HepG2 (cell line): Measurements from ENCODE around the gene TST. TPM values are rescaled to one million over a fixed set of nuclear protein-coding genes. Genes with fewer than 3 reads are reported as not detected.

ENCODE experiments used
- AGO2 ChIP-seq: fragments of 200-400 bp; formaldehyde crosslinking; optimal IDR thresholded peaks from 2 replicates; pipeline ENCODE3; 2017; ENCODE audit warnings: mild to moderate bottlenecking, low read depth, low read length, moderate library complexity
- EHMT2 ChIP-seq: fragments of 200-600 bp; sonication (generic); IDR thresholded peaks from 2 replicates; pipeline ENCODE4 v1.7.0; 2017; ENCODE audit warnings: antibody characterized with exemption, low read depth, low read length, borderline replicate concordance
- GPN1 ChIP-seq: sonication (generic); formaldehyde crosslinking; IDR thresholded peaks from 2 replicates; pipeline ENCODE4 v1.5.1; 2020; ENCODE audit warnings: missing genetic modification reagents, borderline replicate concordance
- HNF1B ChIP-seq: sonication (generic); formaldehyde crosslinking; IDR thresholded peaks from 2 replicates; pipeline ENCODE4 v1.5.1; 2020; ENCODE audit warnings: mild to moderate bottlenecking, moderate library complexity, missing genetic modification reagents
- JUND ChIP-seq: sonication (generic); formaldehyde crosslinking; IDR thresholded peaks from 2 replicates; pipeline ENCODE4 v1.8.0; 2022; ENCODE audit warnings: mild to moderate bottlenecking, missing genetic modification reagents
- MLLT10 ChIP-seq: sonication (generic); formaldehyde crosslinking; IDR thresholded peaks from 2 replicates; pipeline ENCODE4 v1.4.0; 2020; ENCODE audit warnings: missing genetic modification reagents
- NCOA5 ChIP-seq: sonication (generic); formaldehyde crosslinking; IDR thresholded peaks from 2 replicates; pipeline ENCODE4 v1.4.0; 2020; ENCODE audit warnings: missing genetic modification reagents
- PHF20 ChIP-seq: sonication (generic); formaldehyde crosslinking; IDR thresholded peaks from 2 replicates; pipeline ENCODE4 v1.5.0; 2020; ENCODE audit warnings: mild to moderate bottlenecking, missing genetic modification reagents
- POLR2AphosphoS5 ChIP-seq: IDR thresholded peaks from 2 replicates; pipeline ENCODE4 v1.6.1; 2012; ENCODE audit warnings: low read depth, low read length
- SAP130 ChIP-seq: IDR thresholded peaks from 2 replicates; pipeline ENCODE4 v1.6.1; 2016; ENCODE audit warnings: low read depth
- SCMH1 ChIP-seq: sonication (generic); formaldehyde crosslinking; IDR thresholded peaks from 2 replicates; pipeline ENCODE4 v1.9.0; 2021; ENCODE audit warnings: missing genetic modification reagents, mild to moderate bottlenecking, borderline replicate concordance
- TARDBP ChIP-seq: sonication (generic); formaldehyde crosslinking; IDR thresholded peaks from 2 replicates; pipeline ENCODE4 v1.8.0; 2022; ENCODE audit warnings: mild to moderate bottlenecking, missing genetic modification reagents
- TRIM24 ChIP-seq: sonication (generic); formaldehyde crosslinking; IDR thresholded peaks from 2 replicates; pipeline ENCODE4 v1.8.0; 2022; ENCODE audit warnings: mild to moderate bottlenecking, missing genetic modification reagents
- ZBTB34 ChIP-seq: sonication (generic); formaldehyde crosslinking; IDR thresholded peaks from 2 replicates; pipeline ENCODE4 v1.8.0; 2022; ENCODE audit warnings: mild to moderate bottlenecking, missing genetic modification reagents
- ZBTB38 ChIP-seq: sonication (generic); formaldehyde crosslinking; IDR thresholded peaks from 2 replicates; pipeline ENCODE4 v1.5.1; 2020; ENCODE audit warnings: mild to moderate bottlenecking, missing genetic modification reagents
- ZFP41 ChIP-seq: sonication (generic); formaldehyde crosslinking; IDR thresholded peaks from 2 replicates; pipeline ENCODE4 v1.4.0; 2020; ENCODE audit warnings: mild to moderate bottlenecking, missing genetic modification reagents, borderline replicate concordance
- ZNF337 ChIP-seq: sonication (generic); formaldehyde crosslinking; IDR thresholded peaks from 2 replicates; pipeline ENCODE4 v1.5.1; 2020; ENCODE audit warnings: missing genetic modification reagents, low read depth, mild to moderate bottlenecking, borderline replicate concordance
- ZNF383 ChIP-seq: sonication (generic); formaldehyde crosslinking; IDR thresholded peaks from 2 replicates; pipeline ENCODE4 v1.4.0; 2020; ENCODE audit warnings: missing genetic modification reagents, mild to moderate bottlenecking, borderline replicate concordance
- ZNF496 ChIP-seq: sonication (generic); formaldehyde crosslinking; IDR thresholded peaks from 2 replicates; pipeline ENCODE4 v1.8.1; 2023; ENCODE audit warnings: mild to moderate bottlenecking, moderate library complexity, missing genetic modification reagents; ENCODE audit not compliant: insufficient replicate concordance
- ZNF501 ChIP-seq: sonication (generic); formaldehyde crosslinking; IDR thresholded peaks from 2 replicates; pipeline ENCODE4 v1.5.1; 2020; ENCODE audit warnings: mild to moderate bottlenecking, moderate library complexity, missing genetic modification reagents
- ZNF589 ChIP-seq: sonication (generic); formaldehyde crosslinking; conservative IDR thresholded peaks from 2 replicates; pipeline ENCODE4 v1.8.0; 2022; ENCODE audit warnings: mild to moderate bottlenecking, moderate library complexity, missing genetic modification reagents
- ZNF709 ChIP-seq: sonication (generic); formaldehyde crosslinking; IDR thresholded peaks from 2 replicates; pipeline ENCODE4 v1.5.0; 2020; ENCODE audit warnings: mild to moderate bottlenecking, missing genetic modification reagents
- ZNF737 ChIP-seq: sonication (generic); formaldehyde crosslinking; IDR thresholded peaks from 2 replicates; pipeline ENCODE4 v1.5.0; 2020; ENCODE audit warnings: missing genetic modification reagents, mild to moderate bottlenecking, borderline replicate concordance
- ZNF749 ChIP-seq: sonication (generic); formaldehyde crosslinking; IDR thresholded peaks from 2 replicates; pipeline ENCODE4 v1.8.0; 2022; ENCODE audit warnings: mild to moderate bottlenecking, missing genetic modification reagents, moderate library complexity, borderline replicate concordance
- ZNF777 ChIP-seq: sonication (generic); formaldehyde crosslinking; IDR thresholded peaks from 2 replicates; pipeline ENCODE4 v1.4.0; 2020; ENCODE audit warnings: missing genetic modification reagents
- ZNF790 ChIP-seq: sonication (generic); formaldehyde crosslinking; IDR thresholded peaks from 2 replicates; pipeline ENCODE4 v1.8.0; 2022; ENCODE audit warnings: missing genetic modification reagents, mild to moderate bottlenecking, borderline replicate concordance
- ZNF850 ChIP-seq: sonication (generic); formaldehyde crosslinking; conservative IDR thresholded peaks from 2 replicates; pipeline ENCODE4 v1.9.0; 2021; ENCODE audit warnings: mild to moderate bottlenecking, missing genetic modification reagents
- polyA plus RNA-seq, 8 experiments: library from polyadenylated mRNA; depleted of rRNA in 3 of 8; stranded (reverse) in 7 of 8; unstranded in 1 of 8; fragments of >200 nt; fragmentation: Illumina TruSeq in 4 of 8; extraction: Trizol in 4 of 8; gene quantifications; 2 replicates each; pipeline versions ENCODE4 v1.2.1 to v1.2.3, GENCODE V29; 2011 to 2016; ENCODE audit warnings: low read depth in 4 of 8, missing spikeins in 1 of 8, mixed read lengths in 1 of 8; ENCODE audit not compliant: insufficient read depth in 1 of 8
- total RNA-seq, 5 experiments: library from RNA; depleted of rRNA; stranded (reverse); fragments of >200 nt; fragmentation: Illumina TruSeq; extraction: Trizol; gene quantifications; 2 replicates each; pipeline ENCODE4 v1.2.3, GENCODE V29; 2016; ENCODE audit warnings: low read depth in 1 of 5
- TF ChIP-seq, protein P1 (sequence below): sonication (generic); formaldehyde crosslinking; IDR thresholded peaks from 2 replicates; pipeline ENCODE4 v1.5.0; 2020; ENCODE audit warnings: missing genetic modification reagents, mild to moderate bottlenecking, borderline replicate concordance

Gene TST
- total and polyA plus RNA-seq, 2 of the 13 experiments (the other 11 are each of a cell fraction or from before 2014, with no cell fraction given) = 44.6 to 63.6 TPM

DNA sequence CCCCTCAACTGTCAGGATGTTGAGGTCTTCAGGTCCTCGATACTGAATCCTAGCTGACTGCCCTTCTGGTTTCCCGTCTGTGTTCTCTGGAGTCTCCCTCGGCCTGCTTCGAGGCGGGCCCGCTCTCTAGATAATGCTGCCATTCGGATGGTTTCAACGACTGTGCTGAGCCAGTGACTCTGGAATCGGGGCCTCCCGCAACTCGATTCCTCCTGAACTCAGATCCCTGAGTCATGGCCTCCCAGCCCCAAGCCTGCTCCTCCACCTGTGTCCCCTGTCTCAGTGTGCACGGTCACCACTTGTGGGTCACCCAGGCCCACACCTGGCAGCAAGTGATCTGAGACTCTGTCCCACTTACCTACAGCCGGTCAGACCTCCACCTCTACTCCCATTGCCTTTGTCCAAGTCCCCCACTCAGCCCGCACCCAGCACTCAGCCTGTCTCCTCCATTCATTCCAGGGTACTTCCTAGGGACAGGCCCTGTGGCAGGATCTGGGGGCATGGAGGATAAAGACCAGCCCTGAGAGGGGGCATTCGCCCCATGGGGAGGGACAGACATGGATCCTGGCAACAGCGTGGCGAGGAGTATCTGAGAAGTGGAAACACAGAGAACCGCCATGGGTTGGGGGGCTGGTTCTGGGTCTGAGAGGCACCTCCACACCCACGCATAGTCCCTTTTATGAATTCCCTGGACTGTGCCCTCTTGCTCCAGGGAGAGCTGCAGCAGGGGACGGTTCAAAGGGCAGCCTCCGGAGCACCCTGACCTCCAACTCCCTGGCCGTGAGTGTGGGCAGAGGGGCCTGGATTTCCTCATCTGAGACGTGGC, 14.6 kb upstream of the TST start (continued):
- TF ChIP-seq ZFP41 (CRISPR knock-in tag) = peak; percentile 36; the same call in 1 of the 2 replicates
- no peak for TF ChIP-seq GPN1 (CRISPR knock-in tag)
- no peak for TF ChIP-seq ZNF337 (CRISPR knock-in tag)
- no peak for TF ChIP-seq NCOA5 (CRISPR knock-in tag)
- no peak for TF ChIP-seq TRIM24 (CRISPR knock-in tag)
- TF ChIP-seq SAP130 (CRISPR knock-in tag) = peak; percentile 43
- TF ChIP-seq ZNF501 (CRISPR knock-in tag) = no peak
- TF ChIP-seq ZBTB34 = no peak
- TF ChIP-seq JUND = peak; percentile 13; the same call in 1 of the 2 replicates
- no peak for TF ChIP-seq SCMH1
- no peak for TF ChIP-seq ZNF383 (CRISPR knock-in tag)
- TF ChIP-seq ZNF790 (CRISPR knock-in tag) = no peak
- no peak; the same call in 1 of the 2 replicates for TF ChIP-seq ZNF850 (CRISPR knock-in tag)
- no peak for TF ChIP-seq ZNF737
- no peak for TF ChIP-seq ZNF496 (CRISPR knock-in tag)
- TF ChIP-seq, protein P1, sequence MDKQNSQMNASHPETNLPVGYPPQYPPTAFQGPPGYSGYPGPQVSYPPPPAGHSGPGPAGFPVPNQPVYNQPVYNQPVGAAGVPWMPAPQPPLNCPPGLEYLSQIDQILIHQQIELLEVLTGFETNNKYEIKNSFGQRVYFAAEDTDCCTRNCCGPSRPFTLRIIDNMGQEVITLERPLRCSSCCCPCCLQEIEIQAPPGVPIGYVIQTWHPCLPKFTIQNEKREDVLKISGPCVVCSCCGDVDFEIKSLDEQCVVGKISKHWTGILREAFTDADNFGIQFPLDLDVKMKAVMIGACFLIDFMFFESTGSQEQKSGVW (CRISPR knock-in tag) = no peak
- TF ChIP-seq ZNF589 (CRISPR knock-in tag) = no peak; the same call in 1 of the 2 replicates
- peak; percentile 69 for TF ChIP-seq POLR2AphosphoS5
- peak; percentile 89 for TF ChIP-seq ZBTB38 (CRISPR knock-in tag)
- TF ChIP-seq ZNF749 = no peak
- TF ChIP-seq HNF1B (CRISPR knock-in tag) = no peak
- no peak for TF ChIP-seq ZNF709 (CRISPR knock-in tag)
- peak; percentile 25; the same call in 1 of the 2 replicates for TF ChIP-seq TARDBP (CRISPR knock-in tag)
- TF ChIP-seq ZNF777 (CRISPR knock-in tag) = no peak
- TF ChIP-seq PHF20 (CRISPR knock-in tag) = no peak
- TF ChIP-seq MLLT10 (CRISPR knock-in tag) = no peak
- peak; percentile 87 for TF ChIP-seq AGO2
- TF ChIP-seq EHMT2 = no peak
